ENCODE results near the gene NCOA7. TPM values are rescaled to one million over a fixed set of nuclear protein-coding genes. Genes with fewer than 3 reads are reported as not detected.
"Not testable (repeated sequence)": the region's sequence is repeated elsewhere in the genome, so short reads cannot be mapped to it uniquely, and the experiment has no call there.

Gene NCOA7
- total RNA-seq, 1 donor from 2014 or later = 56.1 TPM

DNA sequence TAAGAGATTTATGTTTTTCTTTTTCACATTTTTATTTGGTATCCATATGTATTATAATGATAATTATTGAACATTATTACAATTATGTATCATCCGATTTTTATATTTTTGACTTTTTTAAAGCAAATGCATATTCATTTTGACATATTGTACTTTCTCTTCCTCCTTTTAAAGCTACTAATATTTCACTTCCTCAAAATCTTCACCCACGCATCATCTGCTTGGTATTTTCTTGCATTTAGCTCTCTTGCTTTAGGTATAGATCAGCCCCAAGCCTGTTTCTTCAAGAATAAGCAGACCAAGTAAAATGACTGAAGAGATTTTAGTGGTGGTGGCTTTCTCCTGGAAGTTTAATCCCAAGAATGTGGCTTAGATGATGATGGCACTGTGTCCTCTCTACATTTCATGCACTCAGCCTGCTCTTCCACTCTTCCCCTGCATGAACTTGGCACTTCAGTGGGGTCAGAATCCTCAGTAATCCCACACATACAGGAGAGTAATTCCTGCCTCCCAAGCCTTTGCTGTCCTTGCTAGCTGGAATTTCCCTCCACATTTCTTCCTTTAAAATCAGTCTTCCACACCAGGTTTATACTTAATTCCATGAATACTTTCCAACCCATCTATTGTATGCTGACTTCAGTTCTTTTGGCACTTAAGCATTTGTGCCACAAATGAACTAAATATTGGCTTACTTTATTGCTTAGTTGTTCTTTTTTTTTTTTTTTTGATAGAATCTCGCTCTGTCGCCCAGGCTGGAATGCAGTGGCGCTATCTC lies 8.2 kb downstream of the NCOA7 start:
- no peaks in the 10 kb centered on the region for H3K9me3 Mint-ChIP-seq
- H3K36me3 Mint-ChIP-seq (ENCODE audit: low read depth) = peaks cover 27% of the 10 kb centered on the region
- H3K4me1 Mint-ChIP-seq (ENCODE audit: low read depth) = peaks cover 57% of the 10 kb centered on the region
- no peak for DNase-seq (ENCODE audit: low spot score)
- intact Hi-C loops (cut with micrococcal nuclease) = loop anchor here (10.0 kb wide), 1 partner anchor 1716 kb away; the partner anchor contains the start of gene MTCL3
- no peaks in the 10 kb centered on the region for H3K27me3 Mint-ChIP-seq (ENCODE audit: insufficient read depth)
- no peak overlapping the region for H3K27ac Mint-ChIP-seq
- no peak overlapping the region for H3K4me3 Mint-ChIP-seq

DNA sequence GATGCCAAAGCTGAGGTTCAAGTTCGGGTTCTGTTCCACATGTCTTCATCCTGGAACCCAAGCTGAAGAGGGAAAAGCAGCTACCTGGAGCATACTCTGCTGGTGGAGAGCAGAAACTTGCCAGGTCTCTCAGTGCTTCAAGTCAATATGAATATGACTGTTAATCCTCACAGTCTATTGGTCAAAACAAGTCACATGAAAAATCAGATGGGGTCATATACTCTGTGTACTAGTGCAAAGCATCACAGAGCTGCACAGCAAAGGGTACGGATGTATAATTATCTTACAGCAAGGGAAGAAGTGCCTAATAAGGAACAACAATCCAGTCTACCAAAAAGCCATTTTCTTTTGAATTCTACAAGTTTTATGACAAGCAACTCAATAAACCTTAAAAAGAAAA lies 11.6 kb downstream of the NCOA7 start:
- H3K36me3 Mint-ChIP-seq (ENCODE audit: low read depth) = peaks cover 34% of the 10 kb centered on the region
- H3K27ac Mint-ChIP-seq = no peak overlapping the region
- no peaks in the 10 kb centered on the region for H3K27me3 Mint-ChIP-seq (ENCODE audit: insufficient read depth)
- peaks cover 67% of the 10 kb centered on the region for H3K4me1 Mint-ChIP-seq (ENCODE audit: low read depth)
- no peak overlapping the region for H3K4me3 Mint-ChIP-seq
- no peak for DNase-seq (ENCODE audit: low spot score)
- H3K9me3 Mint-ChIP-seq = no peaks in the 10 kb centered on the region
- intact Hi-C loops (cut with micrococcal nuclease) = loop anchor here (10.0 kb wide), 1 partner anchor 1492 kb away; no protein-coding TSS in a partner anchor

DNA sequence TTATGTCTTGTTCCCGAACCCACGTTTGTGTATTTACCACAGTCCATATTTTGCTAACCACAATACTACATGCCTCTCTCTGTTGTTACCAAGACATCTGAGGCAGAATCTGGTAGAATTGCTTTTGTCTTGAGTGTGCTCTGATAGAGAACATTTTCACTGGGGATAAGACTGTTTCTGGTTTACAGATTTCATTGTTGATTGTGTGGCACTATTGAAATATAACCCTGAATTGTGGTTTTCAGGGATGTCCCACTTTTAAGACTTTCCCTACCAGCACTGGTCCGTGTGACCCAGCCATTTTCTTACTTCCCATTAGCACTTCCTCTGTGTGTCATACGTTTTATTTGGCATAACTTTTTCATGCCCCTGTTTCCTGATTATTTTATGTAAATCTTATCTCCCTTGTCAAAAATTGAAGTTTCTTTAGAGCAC lies 12.2 kb downstream of the NCOA7 start:
- Mint-ChIP-seq H3K27me3 (ENCODE audit: insufficient read depth) (no peaks in the 10 kb centered on the region), H3K4me1 (ENCODE audit: low read depth) (peaks cover 69% of the 10 kb centered on the region), H3K27ac (no peak overlapping the region), H3K36me3 (ENCODE audit: low read depth) (peaks cover 34% of the 10 kb centered on the region), H3K9me3 (no peaks in the 10 kb centered on the region), H3K4me3 (no peak overlapping the region)
- intact Hi-C loops (cut with micrococcal nuclease) = loop anchor here (10.0 kb wide), 1 partner anchor 1492 kb away; no protein-coding TSS in a partner anchor
- DNase-seq (ENCODE audit: low spot score) = no peak

DNA sequence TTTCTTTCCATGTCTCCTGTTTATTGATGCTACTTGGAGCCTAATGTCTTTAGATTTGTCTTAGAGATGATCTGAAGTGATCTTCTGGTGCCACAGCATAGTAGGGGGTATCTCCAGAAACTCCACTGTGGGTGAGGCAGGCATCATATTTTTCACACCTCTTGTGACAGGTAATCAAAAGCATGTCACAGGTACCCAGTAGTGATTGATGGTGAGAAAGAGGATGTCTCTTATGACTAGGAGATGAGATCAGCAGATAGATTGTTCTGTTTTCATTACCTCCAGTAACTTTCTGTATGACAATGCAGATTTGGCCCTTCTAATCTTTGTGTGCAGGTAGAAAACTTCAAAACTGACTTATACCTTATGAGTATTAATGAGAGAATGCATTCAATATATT lies 13.5 kb downstream of the NCOA7 start:
- intact Hi-C loops (cut with micrococcal nuclease) = loop anchor here (10.0 kb wide), 1 partner anchor 1491 kb away; no protein-coding TSS in a partner anchor

DNA sequence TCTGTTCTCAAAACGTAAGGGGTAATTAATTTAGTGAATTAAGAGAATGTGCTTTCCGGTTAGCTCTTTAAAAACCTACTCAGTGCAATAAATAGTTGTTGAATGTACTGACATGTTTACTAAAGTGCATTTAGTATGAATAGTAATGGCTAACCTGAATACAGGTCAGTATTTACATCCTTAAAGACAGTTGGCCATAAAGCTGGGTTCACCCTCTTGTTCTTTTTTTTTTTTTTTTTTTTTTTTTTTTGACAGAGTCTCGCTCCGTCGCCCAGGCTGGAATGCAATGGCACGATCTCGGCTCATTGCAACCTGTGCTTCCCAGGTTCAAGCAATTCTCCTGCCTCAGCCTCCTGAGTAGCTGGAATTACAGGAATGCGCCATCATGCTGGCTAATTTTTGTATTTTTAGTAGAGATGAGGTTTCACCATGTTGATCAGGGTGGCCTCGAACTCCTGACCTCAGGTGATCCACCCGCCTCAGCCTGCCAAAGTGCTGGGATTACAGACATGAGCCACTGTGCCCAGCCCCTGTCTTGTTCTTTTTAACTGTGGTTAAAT lies 14.2 kb downstream of the NCOA7 start:
- intact Hi-C loops (cut with micrococcal nuclease) = loop anchor here (10.0 kb wide), 1 partner anchor 1490 kb away; no protein-coding TSS in a partner anchor
- H3K27ac Mint-ChIP-seq; H3K27me3 Mint-ChIP-seq (ENCODE audit: insufficient read depth); H3K4me3 Mint-ChIP-seq; H3K9me3 Mint-ChIP-seq; DNase-seq (ENCODE audit: low spot score): not testable (repeated sequence)
- Mint-ChIP-seq H3K36me3 (ENCODE audit: low read depth) (peaks cover 39% of the 10 kb centered on the region), H3K4me1 (ENCODE audit: low read depth) (peaks cover 77% of the 10 kb centered on the region)

More for the DNA sequence above, 13.5 kb downstream of the NCOA7 start:
- no peaks in the 10 kb centered on the region for H3K9me3 Mint-ChIP-seq
- H3K27ac Mint-ChIP-seq = peak overlapping the region; percentile 66
- H3K36me3 Mint-ChIP-seq (ENCODE audit: low read depth) = peaks cover 41% of the 10 kb centered on the region
- peak overlapping the region; percentile 16 for H3K4me3 Mint-ChIP-seq
- peaks cover 76% of the 10 kb centered on the region for H3K4me1 Mint-ChIP-seq (ENCODE audit: low read depth)
- no peaks in the 10 kb centered on the region for H3K27me3 Mint-ChIP-seq (ENCODE audit: insufficient read depth)
- DNase-seq (ENCODE audit: low spot score) = peak; percentile 14

DNA sequence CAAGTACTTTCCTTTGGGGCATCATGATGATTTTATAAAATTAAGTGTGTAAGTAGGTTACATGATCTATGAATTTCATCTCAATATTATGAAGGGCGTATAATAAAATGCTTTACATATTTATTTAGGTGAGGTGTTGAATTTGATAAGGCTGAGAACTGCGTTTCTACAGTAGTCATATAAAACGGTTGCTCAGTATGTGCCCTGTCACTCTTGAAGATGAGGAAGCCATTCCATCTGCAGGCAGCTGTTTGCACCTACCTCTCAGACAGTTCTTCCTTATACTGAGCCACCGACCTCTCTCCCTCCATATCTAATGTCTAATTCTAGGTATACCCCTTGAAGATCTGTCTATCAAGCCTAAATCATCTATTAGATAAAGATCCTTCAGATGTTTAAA lies 16.1 kb downstream of the NCOA7 start:
- H3K27ac Mint-ChIP-seq = peak overlapping the region; percentile 85
- H3K9me3 Mint-ChIP-seq = no peaks in the 10 kb centered on the region
- peaks cover 82% of the 10 kb centered on the region for H3K4me1 Mint-ChIP-seq (ENCODE audit: low read depth)
- intact Hi-C loops (cut with micrococcal nuclease) = loop anchor here (1.0 to 10.0 kb wide), 7 partner anchors 9 to 1488 kb away; no protein-coding TSS in a partner anchor
- no peak for DNase-seq (ENCODE audit: low spot score)
- H3K27me3 Mint-ChIP-seq (ENCODE audit: insufficient read depth) = no peaks in the 10 kb centered on the region
- peaks cover 36% of the 10 kb centered on the region for H3K36me3 Mint-ChIP-seq (ENCODE audit: low read depth)
- H3K4me3 Mint-ChIP-seq = peak overlapping the region; percentile 35

DNA sequence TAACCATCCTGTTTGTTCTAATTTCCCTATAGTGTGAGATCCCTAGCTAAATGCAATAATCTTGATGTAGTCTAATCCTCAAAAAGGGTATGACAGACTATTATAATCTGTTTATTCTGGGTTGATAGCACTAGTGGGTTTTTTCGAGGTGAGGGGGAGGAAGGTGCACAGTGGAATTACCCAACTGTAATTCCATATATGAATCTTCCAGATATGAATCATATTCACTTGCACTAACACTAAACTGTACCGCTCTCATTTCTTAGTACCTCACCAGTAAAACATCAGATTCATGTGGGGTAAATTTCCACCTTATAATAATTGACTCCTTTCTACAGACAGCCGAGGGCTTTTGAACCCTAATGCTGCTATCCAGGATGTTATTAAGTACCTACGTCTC lies 16.5 kb downstream of the NCOA7 start:
- Mint-ChIP-seq H3K36me3 (ENCODE audit: low read depth) (peaks cover 32% of the 10 kb centered on the region), H3K9me3 (no peaks in the 10 kb centered on the region), H3K4me3 (peak overlapping the region; percentile 35), H3K27me3 (ENCODE audit: insufficient read depth) (no peaks in the 10 kb centered on the region), H3K27ac (peak overlapping the region; percentile 85), H3K4me1 (ENCODE audit: low read depth) (peaks cover 82% of the 10 kb centered on the region)
- intact Hi-C loops (cut with micrococcal nuclease) = loop anchor here (1.0 to 10.0 kb wide), 7 partner anchors 9 to 1488 kb away; no protein-coding TSS in a partner anchor
- no peak for DNase-seq (ENCODE audit: low spot score)

DNA sequence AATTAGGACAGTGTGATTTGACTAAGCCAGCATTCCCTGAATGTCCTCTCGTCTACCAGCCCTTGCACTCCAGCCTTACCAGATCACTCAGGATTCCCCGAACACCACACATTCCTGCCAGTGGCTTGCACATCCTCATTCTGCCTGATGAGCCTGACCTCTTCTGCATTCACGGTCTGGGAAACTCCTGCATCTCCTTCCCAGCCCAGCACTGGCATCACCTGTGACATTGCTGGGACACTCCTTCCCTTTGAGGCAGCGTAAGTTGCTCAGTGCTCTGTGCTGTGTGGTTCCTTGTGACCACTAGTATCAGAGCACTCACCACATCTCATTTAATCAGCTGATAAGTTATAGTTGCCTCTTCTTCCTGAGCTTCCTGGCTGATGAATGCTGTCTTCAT lies 17.3 kb downstream of the NCOA7 start:
- intact Hi-C loops (cut with micrococcal nuclease) = loop anchor here (10.0 kb wide), 1 partner anchor 1487 kb away; no protein-coding TSS in a partner anchor
- Mint-ChIP-seq H3K4me3 (peak overlapping the region; percentile 28), H3K9me3 (no peaks in the 10 kb centered on the region)

DNA sequence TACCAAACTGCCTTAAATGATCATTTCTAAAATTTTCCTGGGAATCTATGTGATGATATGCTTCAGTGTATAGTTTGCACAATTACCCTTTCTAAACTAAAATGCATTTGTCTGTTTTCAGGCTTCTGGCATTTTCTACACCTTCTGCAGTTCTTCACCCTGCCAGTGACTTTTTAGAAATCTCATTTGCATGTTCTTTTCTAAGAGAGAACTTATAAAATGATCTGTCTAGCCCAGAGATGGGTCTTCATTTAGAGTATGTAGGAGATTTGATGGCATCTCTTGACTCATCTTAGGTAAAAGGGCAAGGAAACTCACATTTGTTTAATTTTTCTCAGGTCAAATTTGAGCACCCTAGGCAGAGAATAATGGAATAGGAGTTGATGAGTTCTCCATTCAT lies 17.8 kb downstream of the NCOA7 start:
- H3K36me3 Mint-ChIP-seq (ENCODE audit: low read depth) = peaks cover 33% of the 10 kb centered on the region
- intact Hi-C loops (cut with micrococcal nuclease) = loop anchor here (10.0 kb wide), 1 partner anchor 1486 kb away; no protein-coding TSS in a partner anchor

More for the DNA sequence above, 17.3 kb downstream of the NCOA7 start:
- no peaks in the 10 kb centered on the region for H3K27me3 Mint-ChIP-seq (ENCODE audit: insufficient read depth)
- H3K36me3 Mint-ChIP-seq (ENCODE audit: low read depth) = peaks cover 32% of the 10 kb centered on the region
- peak overlapping the region; percentile 85 for H3K27ac Mint-ChIP-seq
- no peak for DNase-seq (ENCODE audit: low spot score)
- H3K4me1 Mint-ChIP-seq (ENCODE audit: low read depth) = peaks cover 82% of the 10 kb centered on the region

DNA sequence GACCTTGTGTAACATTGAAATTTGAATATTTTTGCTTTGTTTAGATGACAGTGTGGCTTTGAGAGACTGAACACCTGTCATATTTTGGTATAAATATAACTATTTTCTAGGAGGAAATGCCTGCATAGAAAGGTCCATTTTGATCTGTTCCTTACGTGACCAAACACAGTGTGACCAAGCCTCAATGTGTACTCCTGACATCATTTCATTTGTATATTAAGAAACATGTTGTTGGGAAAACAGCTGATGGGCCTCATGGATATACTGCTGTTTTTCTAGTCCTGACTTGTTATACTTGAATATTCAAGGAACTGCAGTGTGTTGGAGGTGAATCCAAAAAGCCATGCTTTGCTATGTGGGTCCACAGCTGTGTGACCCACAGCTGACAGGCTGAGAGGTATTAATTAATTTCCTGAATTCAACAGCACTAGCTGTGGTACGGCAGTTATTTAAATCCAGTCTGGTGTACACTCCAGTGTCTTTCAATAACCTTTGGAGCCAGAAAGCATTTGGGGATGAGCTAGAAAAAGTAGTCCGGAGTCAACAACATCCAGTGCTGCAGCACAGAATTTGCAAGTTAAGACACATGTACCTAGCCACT lies 18.9 kb downstream of the NCOA7 start:
- Mint-ChIP-seq H3K36me3 (ENCODE audit: low read depth) (peaks cover 31% of the 10 kb centered on the region), H3K9me3 (no peaks in the 10 kb centered on the region), H3K27ac (no peak overlapping the region), H3K4me3 (no peak overlapping the region), H3K27me3 (ENCODE audit: insufficient read depth) (no peaks in the 10 kb centered on the region), H3K4me1 (ENCODE audit: low read depth) (peaks cover 72% of the 10 kb centered on the region)
- intact Hi-C loops (cut with micrococcal nuclease) = loop anchor here (10.0 kb wide), 1 partner anchor 1485 kb away; no protein-coding TSS in a partner anchor
- DNase-seq (ENCODE audit: low spot score) = no peak

More for the DNA sequence above, 17.8 kb downstream of the NCOA7 start:
- H3K4me1 Mint-ChIP-seq (ENCODE audit: low read depth) = peaks cover 78% of the 10 kb centered on the region
- H3K27ac Mint-ChIP-seq = no peak overlapping the region
- H3K9me3 Mint-ChIP-seq = no peaks in the 10 kb centered on the region
- no peak for DNase-seq (ENCODE audit: low spot score)
- H3K27me3 Mint-ChIP-seq (ENCODE audit: insufficient read depth) = no peaks in the 10 kb centered on the region
- no peak overlapping the region for H3K4me3 Mint-ChIP-seq

DNA sequence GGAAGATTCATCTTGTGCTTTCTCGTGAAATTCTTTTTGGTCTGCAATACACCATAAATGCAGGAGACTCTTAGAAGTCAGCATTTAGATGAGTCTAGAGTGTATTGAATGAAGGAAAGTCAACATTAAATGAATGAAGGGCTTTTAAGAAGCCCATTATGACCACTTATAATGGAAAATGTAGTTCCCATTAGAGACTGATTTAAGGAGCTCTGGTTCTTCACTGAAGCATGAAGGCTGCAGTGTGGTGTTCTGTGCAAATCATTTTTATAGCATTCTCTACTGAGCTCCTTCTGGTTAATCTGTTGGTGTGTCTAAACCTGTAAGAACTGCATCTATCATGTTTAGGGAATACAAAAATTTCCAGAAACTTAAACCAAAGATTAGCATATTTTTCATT lies 19.7 kb downstream of the NCOA7 start:
- H3K27ac Mint-ChIP-seq = no peak overlapping the region
- H3K36me3 Mint-ChIP-seq (ENCODE audit: low read depth) = peaks cover 35% of the 10 kb centered on the region
- no peak for DNase-seq (ENCODE audit: low spot score)
- intact Hi-C loops (cut with micrococcal nuclease) = no loop called here
- no peak overlapping the region for H3K4me3 Mint-ChIP-seq
- H3K9me3 Mint-ChIP-seq = no peaks in the 10 kb centered on the region
- H3K4me1 Mint-ChIP-seq (ENCODE audit: low read depth) = peaks cover 77% of the 10 kb centered on the region
- no peaks in the 10 kb centered on the region for H3K27me3 Mint-ChIP-seq (ENCODE audit: insufficient read depth)

DNA sequence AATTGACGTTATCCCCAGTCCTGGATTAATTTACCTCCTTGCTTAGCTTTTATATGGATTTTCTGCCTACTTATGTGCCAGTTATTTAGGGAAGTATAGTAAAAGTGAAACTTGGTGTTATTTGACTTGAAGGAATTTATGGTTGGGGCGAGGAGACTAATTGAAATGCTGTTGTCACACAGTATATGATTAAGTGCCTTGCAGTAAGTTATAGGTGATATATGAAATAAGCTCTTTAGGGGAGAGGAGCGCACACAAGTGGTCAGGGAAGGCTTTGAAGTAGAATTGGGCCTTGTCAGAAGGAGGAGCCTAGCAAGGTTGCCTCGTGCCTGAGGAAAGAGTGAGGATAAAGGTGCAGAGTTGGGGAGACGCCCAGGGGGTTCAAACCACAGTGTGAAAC lies 20.5 kb downstream of the NCOA7 start:
- Mint-ChIP-seq H3K27ac (no peak overlapping the region), H3K4me1 (ENCODE audit: low read depth) (peaks cover 74% of the 10 kb centered on the region), H3K4me3 (no peak overlapping the region), H3K27me3 (ENCODE audit: insufficient read depth) (no peaks in the 10 kb centered on the region), H3K36me3 (ENCODE audit: low read depth) (peaks cover 37% of the 10 kb centered on the region), H3K9me3 (no peaks in the 10 kb centered on the region)
- DNase-seq (ENCODE audit: low spot score) = no peak
- intact Hi-C loops (cut with micrococcal nuclease) = no loop called here
